HG03064 (cell line): Measurements from ENCODE around the gene CACNA1I.

ENCODE experiments used
- ATAC-seq: cut with Tn5 transposase; IDR thresholded peaks from one replicate; pipeline ENCODE4 v1.9.1; 2021; ENCODE audit warnings: low read depth; ENCODE audit not compliant: unreplicated experiment

Gene CACNA1I

DNA sequence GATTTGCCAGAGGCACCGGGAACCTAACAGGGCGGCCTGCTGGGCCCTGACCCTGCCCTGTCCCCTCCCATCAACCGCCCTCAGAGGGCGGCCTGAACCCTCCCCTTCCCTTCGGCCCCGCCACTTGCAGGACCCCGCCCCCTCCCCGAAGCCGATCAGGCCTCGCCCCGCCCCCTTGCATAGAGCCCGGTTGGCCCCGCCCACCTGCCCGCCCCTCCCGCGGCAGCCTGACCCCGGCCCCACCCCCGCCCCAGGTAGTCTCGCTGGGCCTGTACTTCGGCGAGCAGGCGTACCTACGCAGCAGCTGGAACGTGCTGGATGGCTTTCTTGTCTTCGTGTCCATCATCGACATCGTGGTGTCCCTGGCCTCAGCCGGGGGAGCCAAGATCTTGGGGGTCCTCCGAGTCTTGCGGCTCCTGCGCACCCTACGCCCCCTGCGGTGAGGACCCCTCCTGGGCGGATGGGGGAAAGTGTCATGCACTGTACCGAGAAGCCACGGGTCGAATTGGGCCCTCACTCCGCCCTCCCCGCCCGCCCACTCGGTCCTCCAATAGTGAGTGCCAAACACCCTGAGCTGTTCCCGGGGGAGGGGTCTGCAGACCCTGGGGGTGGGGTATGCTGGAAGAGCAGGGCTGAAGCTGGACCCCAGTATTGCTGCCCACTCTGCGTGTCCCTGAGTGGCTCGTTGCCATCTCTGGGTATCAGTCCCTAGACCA is 94.1 kb downstream of the CACNA1I start:
- no peak for ATAC-seq

DNA sequence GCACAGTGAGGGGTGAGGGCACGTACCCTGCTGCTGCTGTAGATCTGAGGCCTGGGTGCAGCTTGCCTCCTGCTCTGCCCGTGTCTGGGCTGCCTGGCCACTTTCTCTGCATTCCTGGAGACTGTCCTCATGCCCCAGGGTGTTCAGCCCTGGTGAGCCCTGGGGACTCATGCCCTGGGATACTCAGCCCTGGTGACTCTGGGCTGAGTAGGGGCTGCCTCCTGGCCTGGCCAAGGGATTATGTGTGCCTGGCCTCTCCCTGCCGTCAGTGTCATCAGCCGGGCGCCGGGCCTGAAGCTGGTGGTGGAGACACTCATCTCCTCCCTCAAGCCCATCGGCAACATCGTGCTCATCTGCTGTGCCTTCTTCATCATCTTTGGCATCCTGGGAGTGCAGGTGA is 94.7 kb downstream of the CACNA1I start:
- ATAC-seq, result no peak

DNA sequence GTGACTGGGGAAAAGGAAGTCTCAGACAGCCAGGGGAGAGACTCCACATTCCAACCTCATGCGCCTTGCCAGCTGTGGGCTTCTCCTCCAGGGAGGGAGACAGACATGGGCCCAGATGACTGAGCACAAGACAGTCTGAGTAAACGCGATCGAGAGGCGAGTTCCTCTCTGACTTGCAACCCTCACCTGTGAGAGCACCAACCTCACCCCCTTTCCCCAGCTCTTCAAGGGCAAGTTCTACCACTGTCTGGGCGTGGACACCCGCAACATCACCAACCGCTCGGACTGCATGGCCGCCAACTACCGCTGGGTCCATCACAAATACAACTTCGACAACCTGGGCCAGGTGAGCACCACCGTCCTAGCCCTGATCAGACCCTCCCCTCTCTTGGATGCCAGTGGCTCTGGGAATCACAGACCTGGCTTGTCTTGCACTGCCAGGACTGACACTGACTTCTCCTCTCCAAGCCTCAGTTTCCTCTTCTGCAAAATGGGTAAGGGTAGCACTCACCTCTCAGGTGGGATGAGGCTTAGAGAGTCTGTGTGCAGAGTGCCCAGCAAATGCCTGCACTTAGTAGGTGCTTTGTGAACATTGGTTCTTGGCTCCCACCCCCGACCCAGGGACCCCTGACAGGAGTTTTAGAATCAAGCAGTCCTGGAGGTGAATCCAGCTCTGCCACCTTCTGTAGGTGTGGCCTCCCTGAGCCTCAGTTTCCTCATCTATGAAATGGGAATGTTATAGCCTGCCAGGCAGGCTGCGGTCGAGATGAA is 95.3 kb downstream of the CACNA1I start:
- ATAC-seq, result no peak

DNA sequence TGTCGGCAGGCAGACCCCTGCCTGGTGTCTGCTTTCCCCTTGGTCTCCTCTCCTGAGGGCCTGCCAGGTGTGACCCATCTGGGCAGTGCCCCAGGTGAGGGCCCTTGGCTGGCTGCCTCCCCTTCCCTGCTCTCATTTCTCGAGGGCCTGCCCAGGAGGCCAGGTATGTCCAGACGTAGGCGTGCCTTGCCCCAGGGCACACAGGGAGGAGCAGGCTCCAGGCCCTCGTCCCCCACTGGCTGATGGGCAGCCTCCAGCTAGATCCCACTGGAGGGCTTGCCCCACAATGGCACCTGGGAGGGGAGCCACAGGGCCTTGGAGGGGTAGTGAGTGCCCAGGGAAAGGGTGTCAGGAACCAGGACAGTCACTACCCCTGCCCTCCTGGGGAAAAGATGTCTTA is 95.9 kb downstream of the CACNA1I start:
- no peak for ATAC-seq

DNA sequence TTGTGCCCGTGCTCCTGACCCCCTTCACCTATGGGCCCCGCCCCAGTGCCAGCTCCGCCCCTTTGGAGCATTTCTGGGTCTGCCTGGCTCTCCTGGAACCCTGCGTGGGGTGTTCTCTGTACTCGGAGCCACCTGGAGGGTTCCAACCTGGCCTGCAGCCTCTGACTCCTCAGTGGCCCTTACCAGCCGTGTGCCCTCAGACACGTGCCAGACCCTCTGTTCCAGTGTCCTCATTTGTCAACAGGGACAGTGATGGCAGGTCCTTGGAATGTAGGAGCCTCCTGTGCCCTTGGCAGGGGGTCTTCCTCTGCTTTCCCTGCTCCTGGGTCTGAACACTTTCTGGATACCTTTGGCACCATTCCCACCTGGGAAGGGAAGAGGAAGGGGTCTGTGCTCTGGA is 96.4 kb downstream of the CACNA1I start:
- ATAC-seq, result no peak

DNA sequence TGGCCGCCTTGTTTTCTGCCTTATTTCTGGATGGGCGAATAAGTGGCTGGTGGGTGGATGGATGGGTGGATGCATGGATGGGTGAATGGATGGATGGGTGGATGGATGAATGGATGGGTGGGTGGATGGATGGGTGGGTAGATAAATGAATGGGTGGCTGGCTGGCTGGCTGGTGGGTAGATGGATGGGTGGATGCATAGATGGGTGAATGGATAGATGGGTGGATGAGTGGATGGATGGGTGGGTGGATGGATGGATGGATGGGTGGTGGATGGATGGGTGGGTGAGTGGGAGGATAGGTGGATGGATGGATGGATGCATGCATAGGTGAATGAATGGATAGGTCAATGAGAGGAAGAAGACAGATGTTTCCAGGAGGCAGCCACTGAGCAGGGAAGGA is 98.9 kb downstream of the CACNA1I start:
- ATAC-seq, result no peak

DNA sequence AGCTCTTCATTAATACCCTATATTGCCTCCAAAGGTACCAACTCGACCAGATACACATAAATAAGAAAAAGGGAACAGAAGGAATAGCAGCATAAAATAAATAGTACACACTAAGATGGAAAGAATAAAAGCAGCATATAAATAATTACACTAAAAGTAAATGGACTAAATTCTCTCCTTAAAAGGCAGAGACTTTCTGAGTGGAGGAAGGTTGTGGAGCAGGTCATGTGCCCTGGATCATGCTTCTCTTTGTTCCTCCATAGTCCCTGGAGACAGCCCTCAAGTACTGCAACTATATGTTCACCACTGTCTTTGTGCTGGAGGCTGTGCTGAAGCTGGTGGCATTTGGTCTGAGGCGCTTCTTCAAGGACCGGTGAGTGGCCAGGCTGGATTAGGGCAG is 101.4 kb downstream of the CACNA1I start:
- ATAC-seq, result no peak

DNA sequence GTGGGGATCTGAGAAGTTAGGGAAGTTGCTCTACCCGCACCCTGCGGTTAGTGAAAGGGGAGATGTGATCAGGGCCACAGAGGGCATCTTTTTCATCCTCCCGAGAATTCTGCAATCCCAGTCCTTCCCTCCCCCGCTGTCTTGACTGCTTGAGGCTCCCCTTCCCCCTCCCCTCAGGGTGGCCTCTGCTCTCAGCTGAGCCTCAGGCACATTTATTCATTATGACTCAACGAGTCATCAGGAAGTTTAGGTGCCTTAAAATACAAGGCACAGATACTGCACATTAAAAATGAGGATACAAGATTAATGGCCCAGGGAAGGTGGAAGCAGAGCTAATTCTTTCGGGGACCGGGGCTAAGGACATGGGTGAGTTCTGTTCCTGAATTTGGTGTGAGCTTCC is 104.0 kb downstream of the CACNA1I start:
- ATAC-seq, result no peak

DNA sequence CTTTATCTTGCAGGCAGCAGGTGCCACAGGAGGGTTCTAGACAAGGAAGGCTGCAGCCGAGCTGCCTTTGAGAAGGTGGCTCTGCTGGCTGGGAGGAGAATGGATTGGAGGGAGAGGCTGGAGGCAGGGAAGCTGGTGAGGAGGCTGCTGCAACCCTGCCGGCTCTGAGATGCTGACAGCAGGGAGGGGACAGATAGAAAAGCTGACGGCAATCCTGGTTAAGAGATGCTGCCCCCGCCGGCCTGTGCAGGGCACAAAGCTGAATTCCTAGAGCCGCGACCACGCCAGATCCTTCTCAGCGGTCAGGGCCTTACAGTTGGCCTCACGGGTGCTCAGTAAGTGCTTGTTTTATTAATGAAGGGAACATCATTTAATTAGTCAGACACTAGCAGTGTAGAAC is 105.4 kb downstream of the CACNA1I start:
- no peak for ATAC-seq

DNA sequence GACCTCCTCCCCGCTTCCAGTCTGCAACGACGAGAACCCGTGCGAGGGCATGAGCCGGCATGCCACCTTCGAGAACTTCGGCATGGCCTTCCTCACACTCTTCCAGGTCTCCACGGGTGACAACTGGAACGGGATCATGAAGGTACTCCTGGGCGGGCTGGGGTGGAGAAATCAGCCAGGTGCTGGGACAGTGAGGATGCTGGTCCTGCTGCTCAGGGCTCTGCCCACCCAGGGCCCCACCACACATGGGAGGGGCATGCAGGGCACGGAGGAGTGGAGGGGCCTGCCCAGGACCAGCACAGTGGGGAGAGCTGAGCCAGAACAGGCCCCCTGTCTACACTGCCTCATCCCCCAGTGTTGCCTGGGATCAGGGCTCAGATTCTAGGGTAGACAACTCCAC is 107.4 kb downstream of the CACNA1I start:
- no peak for ATAC-seq

DNA sequence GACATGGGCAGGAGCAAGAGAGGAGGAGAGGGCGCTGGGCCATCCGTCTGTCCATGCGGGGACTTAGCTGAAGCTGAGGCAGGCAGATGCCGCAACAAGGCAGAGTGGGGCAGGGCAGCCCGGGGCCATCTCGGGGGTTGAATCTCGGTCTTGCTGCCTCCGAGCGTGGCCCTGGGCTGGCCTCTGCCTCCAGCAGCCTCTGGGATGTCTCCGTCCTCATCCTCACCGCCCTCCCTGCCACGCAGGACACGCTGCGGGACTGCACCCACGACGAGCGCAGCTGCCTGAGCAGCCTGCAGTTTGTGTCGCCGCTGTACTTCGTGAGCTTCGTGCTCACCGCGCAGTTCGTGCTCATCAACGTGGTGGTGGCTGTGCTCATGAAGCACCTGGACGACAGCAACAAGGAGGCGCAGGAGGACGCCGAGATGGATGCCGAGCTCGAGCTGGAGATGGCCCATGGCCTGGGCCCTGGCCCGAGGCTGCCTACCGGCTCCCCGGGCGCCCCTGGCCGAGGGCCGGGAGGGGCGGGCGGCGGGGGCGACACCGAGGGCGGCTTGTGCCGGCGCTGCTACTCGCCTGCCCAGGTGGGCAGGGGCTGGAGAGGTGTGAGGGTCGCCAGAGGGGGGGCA is 108.4 kb downstream of the CACNA1I start:
- no peak for ATAC-seq

DNA sequence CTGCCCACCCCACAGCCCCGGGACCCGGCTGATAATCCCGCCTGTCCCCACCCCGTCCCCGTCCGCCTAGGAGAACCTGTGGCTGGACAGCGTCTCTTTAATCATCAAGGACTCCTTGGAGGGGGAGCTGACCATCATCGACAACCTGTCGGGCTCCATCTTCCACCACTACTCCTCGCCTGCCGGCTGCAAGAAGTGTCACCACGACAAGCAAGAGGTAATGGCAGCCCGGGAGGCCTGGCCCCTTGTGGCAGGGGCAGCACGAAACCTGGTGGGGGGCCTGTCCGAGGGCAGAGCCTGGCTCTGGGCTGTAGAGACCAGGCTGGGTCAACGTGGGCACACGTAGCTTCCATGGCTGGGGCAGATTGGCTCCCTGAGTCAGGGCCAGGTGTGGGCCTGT is 109.1 kb downstream of the CACNA1I start:
- ATAC-seq, result no peak

DNA sequence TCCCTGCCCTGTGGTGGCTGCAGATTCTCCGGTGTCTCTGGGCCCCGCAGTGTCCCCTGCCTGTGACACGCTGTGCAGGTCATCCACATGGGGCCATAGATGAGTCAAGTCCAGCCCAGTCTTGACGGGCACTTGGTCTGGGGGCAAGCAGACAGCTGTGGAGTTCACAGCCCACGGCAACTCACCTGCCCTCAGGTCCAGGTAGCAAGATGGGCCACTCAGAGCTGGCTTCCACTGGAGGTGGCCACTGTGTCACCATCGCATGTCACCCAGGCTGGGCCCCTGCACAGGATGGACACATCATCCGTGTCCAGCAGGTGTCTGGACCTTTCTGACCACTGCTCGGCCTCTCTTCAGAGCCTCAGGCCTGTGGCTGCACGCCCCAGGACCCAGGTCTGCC is 109.9 kb downstream of the CACNA1I start:
- no peak for ATAC-seq

DNA sequence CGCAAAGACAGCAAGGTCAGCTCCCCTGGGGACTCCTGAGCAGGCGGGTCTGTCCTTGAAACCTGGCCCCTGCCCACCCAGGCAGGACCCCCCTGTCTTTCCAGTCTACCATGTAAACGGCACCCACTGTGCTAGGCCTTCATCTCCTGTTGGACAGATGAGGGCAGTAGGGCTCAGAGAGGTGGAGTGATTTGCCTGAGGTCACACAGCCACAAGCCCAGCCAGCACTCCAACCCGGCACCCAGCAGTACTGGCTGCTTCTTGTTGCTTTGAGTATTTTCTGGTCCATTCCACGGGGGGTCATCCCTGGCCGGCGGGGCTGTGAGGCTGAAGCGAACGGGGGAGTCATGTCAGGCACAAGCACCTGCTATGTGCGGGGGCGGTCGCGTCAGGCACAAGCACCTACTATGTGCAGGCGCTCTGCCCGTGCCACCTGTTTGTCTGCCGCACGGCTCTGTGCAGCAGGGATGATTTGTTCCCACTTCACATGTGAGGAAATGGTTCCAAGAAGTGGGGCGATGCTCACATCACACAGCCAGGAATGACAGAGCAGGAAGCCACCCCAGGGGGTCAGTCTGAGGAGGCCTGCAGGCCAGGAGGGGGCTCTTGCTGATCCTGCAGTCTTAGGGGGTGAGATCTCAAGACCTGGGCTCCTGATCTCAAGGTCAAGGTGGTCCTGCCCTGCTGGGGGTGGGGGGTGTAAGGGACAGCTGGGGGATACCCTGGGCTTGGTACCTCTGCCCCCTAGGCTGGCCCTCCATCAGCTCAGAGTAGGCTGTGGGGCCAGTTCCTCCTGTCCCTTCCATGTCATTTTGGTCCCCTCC is 110.7 kb downstream of the CACNA1I start:
- no peak for ATAC-seq

DNA sequence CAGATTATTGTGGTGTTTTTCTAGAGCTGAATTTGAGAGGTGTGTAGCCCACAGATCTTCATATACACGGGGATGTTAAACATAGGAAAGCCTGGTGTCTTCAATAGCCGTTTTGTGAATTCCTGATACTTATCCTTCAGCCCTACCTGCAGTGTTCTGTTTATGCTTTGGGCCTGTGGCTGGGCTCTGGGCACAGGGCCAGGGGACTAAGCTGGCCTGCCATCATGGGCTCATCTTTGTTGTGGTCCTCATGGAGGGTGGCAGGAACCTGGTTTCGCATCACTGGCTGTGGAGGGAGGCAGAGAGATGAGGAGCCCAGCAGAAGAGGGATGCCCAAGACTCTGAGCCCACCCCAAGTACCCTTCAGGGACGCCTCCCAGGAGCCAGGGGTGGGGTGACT is 112.4 kb downstream of the CACNA1I start:
- no peak for ATAC-seq

DNA sequence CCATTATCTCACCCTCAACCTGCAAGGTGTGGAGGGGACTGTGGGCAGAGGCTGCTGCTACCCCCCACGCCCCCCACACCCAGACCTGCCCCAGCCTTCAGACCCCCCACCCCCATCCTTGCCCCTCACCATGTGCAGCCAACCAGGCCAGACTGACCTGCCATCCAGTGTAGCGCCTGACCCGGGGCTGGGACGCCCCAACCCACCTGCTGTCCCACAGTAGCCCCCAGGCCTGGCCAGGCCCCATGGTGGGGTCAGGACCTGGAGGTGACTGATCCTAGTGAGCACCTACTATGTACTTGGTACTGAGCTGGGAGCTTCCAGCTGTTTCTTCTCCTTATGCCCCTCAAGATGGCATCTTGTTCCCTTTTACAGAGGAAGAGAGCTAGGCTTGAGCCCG is 113.1 kb downstream of the CACNA1I start:
- ATAC-seq, result no peak

DNA sequence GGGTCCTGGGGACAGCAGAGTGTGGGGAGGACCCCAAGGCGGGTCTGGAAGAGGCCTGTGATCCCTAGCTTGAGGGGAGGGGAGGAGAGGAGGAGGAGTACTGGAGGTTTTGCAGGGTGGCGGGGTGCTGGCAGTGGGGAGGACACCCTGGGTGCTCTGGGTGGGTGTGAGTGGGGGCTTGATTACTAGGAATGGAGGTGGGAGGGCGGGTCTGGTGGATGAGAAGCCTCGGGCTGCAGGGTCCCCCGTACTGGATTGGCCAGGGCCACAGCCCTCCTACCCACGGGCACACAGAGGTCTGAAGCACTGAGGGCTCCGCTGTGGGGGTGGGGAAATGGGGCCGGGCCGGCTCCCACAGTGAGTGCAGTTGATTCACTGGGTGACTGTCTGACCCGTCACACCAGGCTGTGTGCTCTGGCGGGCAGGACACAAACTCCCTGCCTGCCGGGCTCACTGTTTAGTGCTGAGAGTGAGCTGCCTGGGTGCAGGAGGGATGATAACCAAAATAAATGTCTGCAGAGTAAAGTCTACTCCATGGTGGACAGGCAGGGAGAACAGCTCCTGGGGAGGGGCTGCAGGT is 114.2 kb downstream of the CACNA1I start:
- ATAC-seq, result no peak

DNA sequence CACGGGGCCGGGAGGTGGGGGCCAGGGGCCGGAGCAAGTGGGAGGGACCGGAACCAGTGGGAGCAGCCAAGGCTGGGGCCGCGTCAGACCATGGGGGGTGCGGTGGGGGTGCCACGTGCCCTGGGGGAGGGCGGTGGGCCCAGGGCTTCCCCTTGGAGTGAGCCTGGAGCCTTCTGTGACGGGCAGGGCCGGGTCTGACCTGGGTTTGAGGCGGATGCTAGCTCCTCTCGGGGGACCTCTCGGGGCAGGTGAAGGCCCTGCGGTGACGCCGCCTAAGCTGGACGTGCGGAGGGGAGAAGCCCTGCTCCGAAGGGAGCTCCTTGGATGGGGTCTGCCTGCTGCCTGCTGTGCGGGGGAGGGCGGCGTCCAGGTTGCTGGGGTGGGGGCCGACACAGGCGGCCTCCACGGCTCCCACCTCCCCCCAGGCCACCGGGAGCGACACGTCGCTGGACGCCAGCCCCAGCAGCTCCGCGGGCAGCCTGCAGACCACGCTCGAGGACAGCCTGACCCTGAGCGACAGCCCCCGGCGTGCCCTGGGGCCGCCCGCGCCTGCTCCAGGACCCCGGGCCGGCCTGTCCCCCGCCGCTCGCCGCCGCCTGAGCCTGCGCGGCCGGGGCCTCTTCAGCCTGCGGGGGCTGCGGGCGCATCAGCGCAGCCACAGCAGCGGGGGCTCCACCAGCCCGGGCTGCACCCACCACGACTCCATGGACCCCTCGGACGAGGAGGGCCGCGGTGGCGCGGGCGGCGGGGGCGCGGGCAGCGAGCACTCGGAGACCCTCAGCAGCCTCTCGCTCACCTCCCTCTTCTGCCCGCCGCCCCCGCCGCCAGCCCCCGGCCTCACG is 115.0 kb downstream of the CACNA1I start:
- ATAC-seq, result no peak

DNA sequence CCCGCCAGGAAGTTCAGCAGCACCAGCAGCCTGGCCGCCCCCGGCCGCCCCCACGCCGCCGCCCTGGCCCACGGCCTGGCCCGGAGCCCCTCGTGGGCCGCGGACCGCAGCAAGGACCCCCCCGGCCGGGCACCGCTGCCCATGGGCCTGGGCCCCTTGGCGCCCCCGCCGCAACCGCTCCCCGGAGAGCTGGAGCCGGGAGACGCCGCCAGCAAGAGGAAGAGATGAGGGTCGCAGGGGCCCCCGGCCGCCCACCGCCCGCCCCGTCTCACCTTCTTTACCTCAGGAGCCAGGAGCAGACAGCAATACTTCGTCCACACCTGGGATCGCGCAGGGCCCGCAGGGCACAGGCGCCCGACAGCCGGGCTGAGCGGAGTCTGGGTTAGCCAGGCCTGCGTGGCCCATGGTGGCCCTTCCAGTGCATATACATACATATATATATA is 115.6 kb downstream of the CACNA1I start:
- ATAC-seq, result no peak
